ENCODE measurements around the gene KCTD13.

The KCTD13 gene

DNA sequence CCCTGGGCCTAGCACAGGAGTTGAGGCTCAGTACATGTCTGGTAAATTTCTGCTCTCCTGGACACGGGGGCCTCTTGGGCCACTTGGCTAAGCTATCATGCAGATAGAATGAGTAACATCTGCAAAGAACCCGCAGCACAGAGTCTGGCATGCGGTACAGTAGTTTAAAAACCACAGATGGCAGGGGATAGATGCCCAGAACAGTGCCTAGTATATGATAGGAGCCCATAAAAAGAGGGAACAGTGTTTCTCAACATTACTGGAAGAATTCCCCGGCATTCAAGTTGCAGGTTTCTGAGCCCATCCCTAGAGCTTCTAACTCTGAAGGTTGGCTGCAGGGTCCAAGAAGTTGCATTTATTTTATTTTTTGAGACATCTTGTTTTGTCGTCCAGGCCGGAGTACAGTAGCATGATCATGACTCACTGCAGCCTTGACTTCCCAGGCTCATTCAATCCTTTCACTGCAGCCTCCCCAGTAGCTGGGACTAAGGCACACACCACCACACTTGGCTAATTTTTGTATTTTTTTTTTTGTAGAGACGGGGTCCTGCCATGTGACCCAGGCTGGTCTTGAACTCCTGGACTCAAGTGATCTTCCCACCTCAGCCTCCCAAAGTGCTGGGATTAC is 68.8 kb downstream of the KCTD13 start:
- H3K9me3 ChIP-seq (ENCODE audit: control insufficient read depth in 5 of 5, low read length in 5 of 5) = no peaks in the 10 kb centered on the region
- peaks cover 2 to 35% (median 28%) of the 10 kb centered on the region in 5 donors for H3K4me1 ChIP-seq (ENCODE audit: control insufficient read depth in 5 of 5, insufficient read depth in 5 of 5, low read length in 5 of 5)
- H3K36me3 ChIP-seq (ENCODE audit: control insufficient read depth in 5 of 5, insufficient read depth in 5 of 5, low read length in 5 of 5) = peaks cover 0 to 32% (median 29%) of the 10 kb centered on the region in 5 donors
- H3K27me3 ChIP-seq (ENCODE audit: control insufficient read depth in 5 of 5, insufficient read depth in 4 of 5, low read length in 5 of 5) = no peaks in the 10 kb centered on the region
- H3K27ac ChIP-seq (ENCODE audit: low read depth, low read length) = no peak overlapping the region
- H3K4me3 ChIP-seq (ENCODE audit: low read depth in 1 of 5, low read length in 5 of 5) = no peak overlapping the region
- peak overlapping the region in 1 of 5 donors; percentile 5 for H3K9ac ChIP-seq (ENCODE audit: low read length in 5 of 5)

All from subcutaneous abdominal adipose tissue (tissue), 5 donors.